ENCODE data around the gene SHISA9. TPM values are rescaled to one million over a fixed set of nuclear protein-coding genes. Genes with fewer than 3 reads are reported as not detected.

SHISA9 gene
- total RNA-seq, 1 donor from 2014 or later = not detected

DNA sequence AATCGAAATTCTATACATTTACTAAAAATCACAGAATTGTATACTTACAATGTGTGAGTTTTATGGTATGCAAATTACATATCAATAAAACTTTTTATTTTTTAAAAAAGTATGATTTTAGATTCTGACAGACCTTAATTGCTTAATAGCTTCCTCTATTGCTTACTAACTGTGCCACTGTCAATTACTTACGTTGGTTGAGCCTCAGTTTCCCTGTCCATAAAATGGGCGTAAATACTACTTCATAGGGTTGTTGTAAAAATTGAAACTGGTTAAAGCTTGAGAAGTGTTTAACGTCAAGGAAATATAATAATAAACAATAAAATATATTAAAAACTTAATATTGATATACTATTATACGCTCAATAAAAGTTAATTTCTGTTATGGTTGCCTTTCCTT is 203.4 kb downstream of the SHISA9 start:
- no peak for DNase-seq
- Histone ChIP-seq H3K4me3 (no peak overlapping the region), H3K36me3 (no peaks in the 10 kb centered on the region), H3K27me3 (ENCODE audit: low read depth) (no peaks in the 10 kb centered on the region), H3K9me3 (no peaks in the 10 kb centered on the region), H3K4me1 (no peaks in the 10 kb centered on the region), H3K27ac (no peak overlapping the region)
- TF ChIP-seq, protein P1, sequence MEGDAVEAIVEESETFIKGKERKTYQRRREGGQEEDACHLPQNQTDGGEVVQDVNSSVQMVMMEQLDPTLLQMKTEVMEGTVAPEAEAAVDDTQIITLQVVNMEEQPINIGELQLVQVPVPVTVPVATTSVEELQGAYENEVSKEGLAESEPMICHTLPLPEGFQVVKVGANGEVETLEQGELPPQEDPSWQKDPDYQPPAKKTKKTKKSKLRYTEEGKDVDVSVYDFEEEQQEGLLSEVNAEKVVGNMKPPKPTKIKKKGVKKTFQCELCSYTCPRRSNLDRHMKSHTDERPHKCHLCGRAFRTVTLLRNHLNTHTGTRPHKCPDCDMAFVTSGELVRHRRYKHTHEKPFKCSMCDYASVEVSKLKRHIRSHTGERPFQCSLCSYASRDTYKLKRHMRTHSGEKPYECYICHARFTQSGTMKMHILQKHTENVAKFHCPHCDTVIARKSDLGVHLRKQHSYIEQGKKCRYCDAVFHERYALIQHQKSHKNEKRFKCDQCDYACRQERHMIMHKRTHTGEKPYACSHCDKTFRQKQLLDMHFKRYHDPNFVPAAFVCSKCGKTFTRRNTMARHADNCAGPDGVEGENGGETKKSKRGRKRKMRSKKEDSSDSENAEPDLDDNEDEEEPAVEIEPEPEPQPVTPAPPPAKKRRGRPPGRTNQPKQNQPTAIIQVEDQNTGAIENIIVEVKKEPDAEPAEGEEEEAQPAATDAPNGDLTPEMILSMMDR (IDR thresholded peaks at IDR 0.05) = no peak
- ATAC-seq = no peak
- intact Hi-C loops (cut with DNase I) = no loop called here

DNA sequence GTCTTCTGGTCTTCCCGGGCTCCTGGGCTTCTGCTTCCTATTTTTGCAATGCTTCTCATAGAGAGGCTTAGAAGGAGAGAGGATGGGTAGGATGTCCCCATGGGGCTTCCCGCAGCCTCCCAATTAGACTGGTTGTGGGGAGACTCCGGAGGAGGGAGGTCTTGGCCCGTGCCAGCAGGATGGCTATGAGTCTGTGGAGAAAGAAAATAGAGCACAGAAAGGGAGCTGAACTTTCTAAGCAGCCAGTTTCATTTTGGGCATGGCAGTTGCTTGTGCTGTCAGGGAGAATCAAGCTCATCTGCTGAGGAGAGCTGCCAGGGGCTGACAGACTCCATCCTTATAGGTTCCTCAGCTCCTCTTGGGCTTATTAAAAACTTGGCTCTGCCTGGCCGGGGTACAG is 204.0 kb downstream of the SHISA9 start:
- DNase-seq (no peak), ATAC-seq (no peak)
- intact Hi-C loops (cut with DNase I) = no loop called here
- Histone ChIP-seq H3K27ac (no peak overlapping the region), H3K4me1 (no peaks in the 10 kb centered on the region), H3K27me3 (ENCODE audit: low read depth) (no peaks in the 10 kb centered on the region), H3K4me3 (no peak overlapping the region), H3K9me3 (no peaks in the 10 kb centered on the region), H3K36me3 (no peaks in the 10 kb centered on the region)
- TF ChIP-seq, protein P1 (IDR thresholded peaks at IDR 0.05) = no peak

DNA sequence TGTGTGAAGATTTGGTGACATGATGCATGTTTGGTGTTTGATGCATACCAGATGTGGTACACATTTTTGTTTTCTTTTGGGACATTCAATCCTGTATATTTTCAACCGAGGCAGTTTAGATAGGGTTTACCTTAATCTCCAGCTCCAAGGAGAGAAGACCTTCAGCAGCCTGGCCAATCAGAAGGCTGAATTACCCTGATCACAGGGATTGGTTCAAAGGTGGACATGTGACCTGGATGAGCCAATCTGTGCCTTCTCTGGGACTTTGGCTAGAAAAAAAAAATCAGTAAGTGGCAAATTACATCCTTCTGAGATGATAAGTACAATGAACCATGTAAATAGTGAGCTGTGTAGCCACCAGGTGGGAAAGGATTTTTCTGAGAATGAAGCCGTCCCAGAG is 205.1 kb downstream of the SHISA9 start:
- ATAC-seq (no peak), DNase-seq (no peak)
- Histone ChIP-seq H3K9me3 (no peaks in the 10 kb centered on the region), H3K4me1 (no peaks in the 10 kb centered on the region), H3K27me3 (ENCODE audit: low read depth) (no peaks in the 10 kb centered on the region), H3K36me3 (no peaks in the 10 kb centered on the region), H3K4me3 (no peak overlapping the region), H3K27ac (no peak overlapping the region)
- intact Hi-C loops (cut with DNase I) = no loop called here
- TF ChIP-seq, protein P1 (IDR thresholded peaks at IDR 0.05) = no peak

DNA sequence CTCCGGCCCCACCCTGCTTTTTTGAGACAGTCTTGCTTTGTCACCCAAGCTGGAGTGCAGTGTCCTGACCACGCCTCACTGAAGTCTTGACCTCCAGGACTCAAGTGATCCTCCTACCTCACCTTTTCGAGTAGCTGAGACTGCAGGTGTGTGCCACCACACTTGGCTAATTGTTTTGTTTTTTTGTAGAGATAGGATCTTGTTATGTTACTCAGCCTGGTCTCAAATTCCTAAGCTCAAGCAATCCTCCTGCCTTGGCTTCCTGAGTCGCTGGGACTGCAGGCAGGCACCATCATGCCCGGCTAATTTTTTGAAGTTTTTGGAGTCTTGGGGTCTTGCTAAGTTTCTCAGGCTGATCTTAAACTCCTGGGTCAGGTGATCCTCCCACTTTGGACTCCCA is 206.7 kb downstream of the SHISA9 start:
- no peaks in the 10 kb centered on the region for H3K4me1 ChIP-seq
- TF ChIP-seq, protein P1 (IDR thresholded peaks at IDR 0.05) = no peak

DNA sequence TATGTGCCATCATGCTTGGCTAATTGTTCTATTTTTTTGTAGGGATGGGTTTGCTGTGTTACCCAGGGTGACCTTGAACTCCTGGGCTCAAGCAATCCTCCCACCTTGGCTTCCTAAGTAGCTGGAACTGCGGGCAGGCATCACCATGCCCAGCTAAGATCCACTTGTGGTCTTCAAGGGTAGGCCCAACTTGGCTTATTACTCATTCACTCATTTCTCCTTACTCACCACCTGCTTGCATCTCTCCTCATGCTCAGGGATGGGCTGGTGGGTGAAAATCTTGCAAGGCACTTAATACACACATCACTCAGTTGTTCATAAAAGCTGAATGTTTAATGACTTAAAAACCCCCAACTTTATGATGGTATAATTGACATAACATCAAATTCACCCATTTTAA is 207.8 kb downstream of the SHISA9 start:
- Histone ChIP-seq H3K27me3 (ENCODE audit: low read depth) (no peaks in the 10 kb centered on the region), H3K4me3 (no peak overlapping the region), H3K9me3 (no peaks in the 10 kb centered on the region), H3K27ac (no peak overlapping the region), H3K4me1 (no peaks in the 10 kb centered on the region), H3K36me3 (no peaks in the 10 kb centered on the region)
- TF ChIP-seq, protein P1 (IDR thresholded peaks at IDR 0.05) = no peak
- ATAC-seq = no peak
- intact Hi-C loops (cut with DNase I) = no loop called here
- DNase-seq = no peak

More for the DNA sequence above, 206.7 kb downstream of the SHISA9 start:
- ATAC-seq (no peak), DNase-seq (no peak)
- no peaks in the 10 kb centered on the region for H3K27me3 ChIP-seq (ENCODE audit: low read depth)
- no peak overlapping the region for H3K27ac ChIP-seq
- no peaks in the 10 kb centered on the region for H3K36me3 ChIP-seq
- intact Hi-C loops (cut with DNase I) = no loop called here
- no peak overlapping the region for H3K4me3 ChIP-seq
- H3K9me3 ChIP-seq = no peaks in the 10 kb centered on the region
